GDM1 (cell line): ENCODE measurements around the gene VSIG10L2.

ENCODE experiments used
- DNase-seq: peaks from one replicate; lab custom pipeline; 2025; lab: John Stamatoyannopoulos, UW

Gene VSIG10L2

DNA sequence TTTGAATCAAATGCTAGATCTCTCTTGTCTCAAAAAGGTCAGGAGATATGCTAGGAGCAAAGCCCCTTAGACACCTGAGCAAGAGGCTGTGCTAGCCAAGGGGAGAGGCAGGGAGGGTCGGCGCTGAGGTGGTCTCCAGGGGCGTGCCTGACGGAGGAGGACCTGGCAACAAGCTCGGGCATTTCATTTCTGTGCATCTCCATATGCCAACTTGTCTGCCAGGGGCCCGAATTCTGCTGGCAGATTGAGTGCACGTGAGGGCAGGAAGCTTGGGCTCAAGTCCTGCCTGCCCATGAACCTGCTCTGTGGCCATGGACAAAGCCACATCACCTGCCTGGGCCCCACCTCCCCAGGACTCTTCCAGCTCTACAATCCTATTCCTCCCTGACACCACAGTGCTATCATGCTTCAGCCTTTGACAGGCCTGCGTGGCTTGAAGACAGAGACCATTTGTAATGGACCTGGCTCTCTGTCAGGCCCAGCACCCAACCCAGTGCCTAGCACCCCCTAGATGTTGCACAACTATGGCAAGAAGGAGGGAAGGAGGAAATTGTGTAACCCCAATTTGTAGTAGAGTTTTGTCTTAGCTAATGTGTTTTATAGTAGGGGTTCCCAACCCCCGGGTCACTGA, 16.3 kb upstream of the VSIG10L2 start:
- no peak for DNase-seq

GRCh38 chr11:125930076-125930450, 15.8 kb upstream of the VSIG10L2 start:
- no peak for DNase-seq

GRCh38 chr11:125931116-125931515, 14.7 kb upstream of the VSIG10L2 start:
- DNase-seq: no peak

DNA sequence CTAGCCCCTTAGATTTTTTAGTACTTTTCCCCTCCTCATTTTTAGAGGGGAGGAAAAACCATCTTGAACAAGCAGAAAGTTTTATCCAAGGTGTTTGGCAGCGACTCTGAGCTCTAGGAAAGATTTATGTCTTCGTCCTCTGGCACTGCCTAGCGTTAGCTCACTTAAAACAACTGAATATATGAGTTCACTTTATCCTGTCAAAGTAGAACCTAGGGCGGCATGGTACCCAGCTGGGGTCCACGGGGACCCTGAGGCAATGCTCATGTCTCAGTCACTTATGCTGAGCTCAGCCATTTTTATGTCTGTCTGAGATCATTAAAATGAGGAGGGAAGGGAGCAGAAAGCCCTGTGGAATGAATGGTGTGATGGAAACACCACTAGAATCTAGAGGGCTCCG, 14.2 kb upstream of the VSIG10L2 start:
- no peak for DNase-seq

DNA sequence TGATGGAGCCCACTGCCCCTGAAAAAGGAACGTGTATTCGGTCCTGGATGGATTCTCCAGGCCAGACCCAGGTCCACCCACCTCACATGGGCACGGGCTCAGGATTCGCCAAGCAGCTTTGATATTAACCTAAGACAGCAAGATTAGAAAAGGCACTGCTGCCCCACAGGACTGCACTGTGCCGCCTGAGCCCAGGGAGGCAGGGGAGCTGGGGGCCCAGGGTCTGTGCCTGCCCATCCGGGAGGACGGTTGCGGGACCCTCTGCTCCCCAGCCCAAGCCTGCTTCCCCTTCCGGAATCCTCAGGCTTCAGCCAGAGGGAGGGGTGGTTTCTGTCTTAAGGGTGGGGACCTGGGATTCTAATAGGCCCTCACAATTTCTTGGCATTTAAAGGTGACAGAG, 13.5 kb upstream of the VSIG10L2 start:
- no peak for DNase-seq

DNA sequence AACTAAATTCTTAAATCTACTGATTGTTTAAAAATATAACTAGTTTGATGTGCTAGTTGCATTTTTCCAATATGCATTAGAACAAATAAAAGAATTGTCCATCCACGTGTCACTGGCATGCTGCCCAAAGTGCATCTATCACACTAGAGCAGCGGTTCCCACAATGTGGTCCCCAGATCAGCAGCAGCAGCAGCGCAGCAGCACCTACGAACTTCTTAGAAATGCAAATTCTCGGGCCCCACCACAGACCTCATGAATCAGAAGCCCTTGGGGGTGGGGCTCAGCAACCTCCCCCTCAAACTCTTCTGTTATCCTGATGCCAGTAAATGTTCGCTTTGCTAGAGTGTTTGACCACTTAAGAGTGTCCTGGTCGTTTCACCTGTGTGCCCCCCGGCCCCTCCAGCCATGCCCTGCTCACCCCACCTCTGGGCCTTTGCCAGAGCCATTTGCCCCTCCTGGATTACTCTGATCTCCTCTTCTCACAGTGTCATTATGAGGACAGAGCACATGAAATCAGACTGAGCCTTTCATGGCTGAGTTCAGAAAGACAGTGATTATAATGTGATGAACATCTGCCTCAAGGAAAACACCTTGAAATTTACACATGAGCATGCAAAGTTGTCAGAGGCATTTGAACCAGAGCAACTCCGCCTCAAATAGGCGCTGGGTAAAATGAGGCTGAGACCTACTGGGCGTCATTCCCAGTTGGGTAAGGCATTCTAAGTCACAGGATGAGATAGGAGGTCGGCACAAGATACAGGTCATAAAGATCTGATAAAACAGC, 12.6 kb upstream of the VSIG10L2 start:
- DNase-seq: no peak

GRCh38 chr11:125934473-125934872, 11.4 kb upstream of the VSIG10L2 start:
- DNase-seq: no peak

GRCh38 chr11:125935056-125935455, 10.8 kb upstream of the VSIG10L2 start:
- DNase-seq: no peak

GRCh38 chr11:125935618-125936199, 10.1 kb upstream of the VSIG10L2 start:
- DNase-seq: no peak

DNA sequence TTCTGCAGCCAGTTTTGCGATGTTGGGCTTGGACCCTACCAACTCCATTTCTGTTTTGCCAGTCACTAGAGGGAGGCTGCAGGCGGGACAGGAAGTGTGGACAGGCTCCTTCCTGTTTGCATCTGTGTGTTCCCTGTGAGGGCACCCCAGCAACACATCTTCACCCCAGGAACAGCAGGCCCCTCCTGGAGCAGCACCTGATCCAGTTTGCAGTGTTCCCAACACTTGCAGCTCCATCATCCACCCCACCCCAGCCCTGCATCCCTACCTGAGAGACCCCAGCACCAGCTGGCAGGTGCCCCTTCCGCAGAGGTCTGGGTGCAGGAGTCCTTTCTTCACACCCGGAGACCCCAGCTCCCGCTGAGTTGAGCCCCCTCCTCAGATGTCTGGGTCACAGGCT, 7.4 kb upstream of the VSIG10L2 start:
- DNase-seq: no peak

DNA sequence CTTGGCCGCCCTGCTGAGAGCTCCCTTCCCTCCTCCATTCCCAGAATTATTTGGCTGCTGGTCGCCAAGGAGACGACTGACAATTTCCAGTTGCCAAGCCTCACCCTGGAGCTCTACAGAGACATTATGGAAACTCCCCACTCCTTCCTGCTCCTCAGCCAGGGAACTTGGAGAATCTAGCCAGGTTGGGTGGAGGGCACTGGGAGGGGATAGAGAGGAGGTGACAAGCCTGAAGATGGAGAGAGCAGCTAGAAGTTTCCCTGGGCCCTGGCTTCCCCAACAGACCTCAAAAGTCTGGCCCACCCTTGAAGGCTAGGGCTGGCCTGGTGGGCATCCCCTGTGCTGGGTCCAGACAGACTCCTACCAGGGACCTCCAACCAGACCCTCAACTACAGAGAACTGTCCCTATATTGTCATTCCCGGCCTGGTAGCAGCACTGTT, 6.7 kb upstream of the VSIG10L2 start:
- no peak for DNase-seq

DNA sequence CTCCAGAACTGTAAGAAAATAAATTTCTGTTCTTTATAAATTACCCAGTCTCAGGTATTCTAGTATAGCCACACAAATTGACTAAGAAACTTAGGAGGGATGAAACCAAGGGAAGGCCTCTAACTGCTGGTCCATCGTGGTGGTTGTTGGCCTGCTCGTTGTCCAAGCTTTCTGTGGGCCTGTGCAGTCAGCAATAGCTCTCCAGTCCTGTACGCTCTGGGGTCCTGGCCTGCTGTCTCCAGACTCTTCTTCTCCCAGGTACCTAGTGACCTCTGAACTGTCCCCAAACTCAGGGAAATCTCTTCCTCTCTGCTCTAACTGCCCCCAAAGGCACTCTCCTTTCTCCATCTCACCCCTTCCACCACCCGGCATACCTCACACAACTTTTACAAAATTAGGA, 5.7 kb upstream of the VSIG10L2 start:
- no peak for DNase-seq

GRCh38 chr11:125941267-125941618, 4.6 kb upstream of the VSIG10L2 start:
- DNase-seq: no peak

DNA sequence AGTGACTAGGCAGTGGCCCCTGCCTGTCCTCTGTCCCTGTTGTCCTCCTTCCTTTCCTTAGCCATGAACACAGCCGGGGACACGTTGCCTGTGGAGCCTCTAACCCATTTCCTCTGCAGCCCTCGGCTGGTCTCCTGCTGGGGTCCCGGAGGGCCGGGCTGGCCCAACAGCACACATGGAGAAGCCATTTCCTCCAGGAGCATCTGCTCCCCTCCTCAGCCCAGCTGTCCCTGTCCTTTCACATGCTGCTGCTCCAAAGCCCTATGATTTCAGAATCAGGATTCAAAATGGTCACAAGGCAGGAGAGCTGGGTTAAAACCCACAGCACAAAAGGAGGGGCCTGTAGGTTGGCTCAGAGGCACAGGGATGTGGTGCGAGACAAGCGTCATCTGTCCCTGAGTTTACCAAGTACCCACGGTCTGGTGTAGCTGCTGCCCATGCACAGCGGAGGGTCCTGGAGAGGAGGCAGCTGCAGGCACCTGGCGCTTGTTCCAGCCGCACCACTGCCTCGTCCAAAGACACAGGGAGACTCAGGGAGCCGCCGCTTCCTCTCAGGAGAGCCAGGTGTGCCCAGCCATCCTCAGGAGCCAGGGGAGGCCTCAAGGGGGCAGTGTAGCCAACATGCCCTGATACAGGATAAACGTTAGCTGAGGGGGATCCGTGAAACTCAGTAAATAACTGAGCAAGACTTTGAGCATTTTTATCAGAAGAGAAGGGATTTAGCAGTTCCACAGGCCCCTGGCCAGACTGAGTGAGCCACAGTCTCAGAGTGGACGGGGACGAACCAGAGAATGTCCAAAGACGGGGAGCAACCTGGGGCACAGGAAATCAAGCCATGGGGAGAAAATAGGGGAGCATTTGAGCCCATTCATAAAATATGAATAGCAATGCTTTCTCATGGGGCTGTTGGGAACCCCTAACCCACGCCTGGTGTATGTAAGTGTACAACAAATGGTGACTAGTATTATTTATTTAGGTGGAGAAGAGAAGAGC, 3.9 kb upstream of the VSIG10L2 start:
- DNase-seq: no peak

GRCh38 chr11:125942771-125943428, 2.9 kb upstream of the VSIG10L2 start:
- DNase-seq: no peak

DNA sequence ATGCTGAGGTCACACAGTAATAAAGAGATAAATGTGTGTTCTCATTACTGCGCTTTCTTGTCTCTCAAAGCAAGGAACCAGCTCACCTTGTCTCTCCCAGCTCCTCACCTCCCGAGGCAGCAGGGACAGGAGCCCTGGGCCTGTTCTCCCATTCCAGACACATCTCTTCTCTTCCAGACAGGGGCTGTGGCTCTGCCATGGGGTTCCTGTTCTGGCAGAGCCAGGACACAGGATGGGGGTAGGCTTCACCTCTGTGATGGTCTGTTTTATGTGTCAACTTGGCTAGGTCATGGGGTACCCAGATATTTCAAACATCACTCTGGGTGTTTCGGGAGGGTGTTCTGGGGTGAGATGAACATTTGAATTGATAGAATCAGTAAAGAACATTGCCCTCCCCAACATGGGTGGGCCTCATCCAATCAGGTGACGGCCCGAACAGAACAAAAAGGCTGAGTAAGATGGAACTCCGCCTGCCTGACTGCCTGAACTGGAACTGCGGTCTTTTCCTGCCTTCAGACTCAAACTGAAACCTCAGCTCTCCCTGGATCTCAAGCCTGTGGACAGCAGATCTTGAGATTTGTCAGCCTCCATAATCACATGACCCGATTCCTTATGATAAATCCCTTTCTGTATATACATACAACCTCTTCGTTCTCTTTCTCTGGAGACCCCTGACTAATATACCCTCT, 2.0 kb upstream of the VSIG10L2 start:
- no peak for DNase-seq

GRCh38 chr11:125944350-125945010, 1.4 kb upstream of the VSIG10L2 start:
- no peak for DNase-seq

DNA sequence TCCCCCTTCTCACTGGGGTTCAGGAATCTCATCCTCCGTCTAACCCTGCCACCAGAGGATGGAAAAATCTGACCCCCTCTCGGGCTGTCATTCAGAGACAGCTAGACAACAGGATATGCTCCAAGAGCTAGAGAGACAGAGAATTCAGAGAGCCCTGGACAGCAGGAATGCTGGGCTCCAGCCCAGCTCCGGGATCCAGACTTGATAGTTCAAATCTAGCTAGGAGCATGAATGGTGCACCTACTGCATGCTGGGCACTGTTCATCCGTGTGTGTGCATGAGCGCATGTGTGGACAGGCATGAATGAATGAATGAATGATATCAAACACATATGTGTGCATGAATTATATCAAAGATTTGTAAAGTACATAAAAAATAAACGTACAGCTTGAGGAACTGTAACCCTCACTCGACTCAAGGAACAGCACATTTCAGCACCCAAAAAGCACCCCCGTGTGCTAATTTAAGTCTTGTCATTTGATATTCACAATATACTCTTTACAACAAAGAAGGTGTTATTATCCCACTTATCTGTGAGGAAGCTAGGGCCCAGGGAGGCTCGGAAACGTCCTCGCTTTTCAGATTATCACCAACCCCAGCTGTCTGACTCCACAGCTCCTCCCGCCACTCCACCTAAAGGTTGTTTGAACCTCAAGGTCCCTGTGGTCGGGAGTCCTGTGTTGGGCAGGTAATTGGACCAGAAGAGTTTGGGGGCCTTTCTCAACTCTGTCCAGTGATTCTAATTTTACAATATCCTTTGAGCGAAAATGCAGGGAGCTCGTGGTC, 640 bp upstream of the VSIG10L2 start:
- no peak for DNase-seq

DNA sequence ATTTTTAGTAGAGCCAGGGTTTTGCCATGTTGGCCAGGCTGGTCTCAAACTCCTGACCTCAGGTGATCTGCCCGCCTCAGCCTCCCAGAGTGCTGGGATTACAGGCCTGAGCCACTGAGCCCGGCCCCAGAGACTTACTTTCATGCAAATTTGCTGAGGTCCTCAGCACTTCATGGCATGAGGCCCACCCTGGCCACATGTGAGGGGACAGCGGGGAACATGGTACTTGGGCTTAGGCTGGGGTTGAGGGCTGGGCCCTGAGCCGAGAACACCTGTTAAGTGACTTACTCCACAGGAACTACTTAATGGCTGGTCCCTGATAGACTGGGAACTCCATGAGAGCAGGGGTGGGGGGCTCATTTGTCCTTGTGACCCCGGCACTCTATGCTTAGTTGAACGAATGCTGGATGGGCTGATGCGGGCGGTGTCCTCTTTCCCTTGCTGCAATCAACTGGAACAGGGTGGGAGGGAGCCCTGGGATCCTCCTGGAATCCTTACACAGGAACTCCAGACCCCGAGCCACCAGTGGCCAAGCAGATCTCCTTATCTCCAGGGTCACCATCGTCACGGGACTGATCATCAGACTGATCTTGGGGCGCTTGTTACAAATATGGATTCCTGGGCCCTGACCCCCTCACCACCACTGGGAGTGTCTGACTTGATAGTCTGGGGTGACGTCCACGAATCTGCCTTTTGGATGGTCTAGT, 1.0 kb downstream of the VSIG10L2 start:
- no peak for DNase-seq
